T-cell (primary cell): ENCODE results near the gene SSBP3. TPM values are rescaled to one million over a fixed set of nuclear protein-coding genes. Genes with fewer than 3 reads are reported as not detected.
A peak's percentile ranks its signal among the peaks of the same experiment; 100 is the strongest.

ENCODE experiments used
- ATAC-seq, 4 experiments: fragments of 200-7000 bp in 3 of 4; fragments of 150-1000 bp in 1 of 4; cut with Tn5 transposase; replicated peaks in 1 of 4; 1 replicate in 3 of 4; 2 replicates in 1 of 4; pipeline ENCODE4 v1.10.0; 2021; ENCODE audit warnings: moderate library complexity in 3 of 4, mild to moderate bottlenecking in 2 of 4, moderate number of reproducible peaks in 1 of 4
- CTCF ChIA-PET, 2 donors: fragments of 300-600 bp; sonication (Branson Sonifier 250); formaldehyde crosslinking; loops; one replicate each; lab custom pipeline; 2022; ENCODE audit warnings: antibody characterized with exemption in 2 of 2; lab: Charles Lee
- POLR2A ChIA-PET, 2 donors: fragments of 300-600 bp; sonication (Branson Sonifier 250); formaldehyde crosslinking; loops; one replicate each; lab custom pipeline; 2022; ENCODE audit warnings: antibody characterized with exemption in 2 of 2; lab: Charles Lee
- DNase-seq, 35 experiments: peaks; one replicate each; pipeline versions ENCODE4 v3.0.0 to v3.0.0-alpha.2; 2013 to 2023
- H3K27ac ChIP-seq: one replicate; pipeline ENCODE4 v1.5.1; 2013; ENCODE audit warnings: low read length
- H3K27me3 ChIP-seq, 2 experiments: replicated peaks in 1 of 2; 1 replicate in 1 of 2; 2 replicates in 1 of 2; pipeline versions ENCODE4 v1.6.1 to v1.7.0; 2013; ENCODE audit warnings: low read length in 1 of 2, mixed read lengths in 1 of 2; ENCODE audit not compliant: control insufficient read depth in 2 of 2, insufficient read depth in 2 of 2; ENCODE audit errors: extremely low read depth in 1 of 2
- H3K36me3 ChIP-seq, 2 donors: 1 replicate in 1 of 2; 2 replicates in 1 of 2; pipeline versions ENCODE4 v1.6.1 to v1.7.0; 2013; ENCODE audit warnings: low read length in 1 of 2; ENCODE audit not compliant: control insufficient read depth in 2 of 2, insufficient read depth in 1 of 2; ENCODE audit errors: extremely low read depth in 1 of 2
- H3K4me1 ChIP-seq, 2 experiments: 1 replicate in 1 of 2; 2 replicates in 1 of 2; pipeline versions ENCODE4 v1.6.1 to v1.7.0; 2013; ENCODE audit warnings: low read length in 2 of 2, mixed read lengths in 1 of 2; ENCODE audit not compliant: insufficient read depth in 2 of 2, control insufficient read depth in 1 of 2; ENCODE audit errors: extremely low read depth in 1 of 2
- H3K4me3 ChIP-seq, 2 donors: 1 replicate in 1 of 2; 2 replicates in 1 of 2; pipeline versions ENCODE4 v1.5.1 to v1.7.0; 2013; ENCODE audit warnings: mild to moderate bottlenecking in 2 of 2, low read length in 1 of 2, moderate library complexity in 1 of 2; ENCODE audit not compliant: control insufficient read depth in 1 of 2; ENCODE audit errors: extremely low read depth in 1 of 2
- H3K9me3 ChIP-seq: 2 replicates; pipeline ENCODE4 v1.7.0; 2013
- H3K27ac Mint-ChIP-seq, 2 donors: one replicate each; pipeline ENCODE4 v1.8.0; 2020 to 2021; ENCODE audit warnings: mild to moderate bottlenecking in 2 of 2, mixed read lengths in 2 of 2
- H3K27me3 Mint-ChIP-seq, 2 donors: one replicate each; pipeline ENCODE4 v1.8.0; 2021 to 2022; ENCODE audit warnings: mixed read lengths in 2 of 2
- H3K36me3 Mint-ChIP-seq: one replicate; pipeline ENCODE4 v1.8.0; 2021; ENCODE audit warnings: mixed read lengths
- H3K4me1 Mint-ChIP-seq, 3 donors: one replicate each; pipeline ENCODE4 v1.8.0; 2020 to 2022; ENCODE audit warnings: mixed read lengths in 3 of 3, mild to moderate bottlenecking in 1 of 3
- H3K4me3 Mint-ChIP-seq, 3 donors: one replicate each; pipeline ENCODE4 v1.8.0; 2020 to 2022; ENCODE audit warnings: mild to moderate bottlenecking in 3 of 3, mixed read lengths in 3 of 3, moderate library complexity in 3 of 3
- H3K9me3 Mint-ChIP-seq, 3 donors: one replicate each; pipeline ENCODE4 v1.8.0; 2020 to 2022; ENCODE audit warnings: mixed read lengths in 3 of 3
- WGBS: methylation state at CpG from one replicate; pipeline ENCODE4 v1.1.5; 2013; ENCODE audit warnings: missing lambda C conversion rate; ENCODE audit not compliant: insufficient coverage; 5-methylcytosine and 5-hydroxymethylcytosine counted together
- total RNA-seq, 35 experiments: library from RNA in 6 of 35; stranded (reverse) in 6 of 35; fragments of 120-200 nt in 1 of 35; gene quantifications; one replicate each; pipeline versions ENCODE4 v1.2.1 to v1.2.4 and lab custom pipeline; 2013 to 2026

SSBP3 gene
- total RNA-seq, 5 donors from 2014 or later (not counting 1 experiment from before 2014, with no cell fraction given), result 51.5 to 84.5 (median 69.2) TPM

DNA sequence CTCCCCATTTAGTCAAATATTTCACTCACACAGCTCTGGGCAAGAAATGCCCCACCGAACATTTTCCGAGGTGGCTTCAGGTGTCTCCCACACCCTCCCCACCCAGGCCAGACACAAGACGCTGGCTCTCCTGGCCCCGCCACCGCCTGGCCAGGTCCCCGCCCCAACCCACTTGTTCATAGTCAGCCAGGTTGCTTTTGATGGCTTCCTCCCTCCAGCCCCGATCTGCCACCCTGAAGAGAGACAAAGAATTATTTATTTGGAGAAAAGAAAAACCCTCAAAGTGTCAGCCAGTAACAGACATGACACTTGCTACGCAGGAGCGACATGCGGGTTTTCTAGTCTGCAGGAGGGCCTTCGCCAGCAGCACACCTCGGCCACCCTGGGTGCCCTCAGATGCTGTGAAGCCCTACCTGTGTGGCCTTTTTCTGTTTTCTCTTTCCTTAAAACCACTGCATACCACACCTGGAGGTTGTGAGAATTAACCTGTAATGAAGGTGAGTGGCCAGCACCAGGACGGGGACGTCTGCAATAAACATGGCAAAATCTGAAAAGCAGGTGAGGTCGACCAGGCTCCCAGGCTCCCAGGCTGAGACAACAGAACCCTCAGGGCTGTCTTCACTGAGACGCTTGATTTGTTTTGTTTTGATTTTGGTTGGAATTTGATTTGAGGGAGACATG lies 27.2 kb downstream of the SSBP3 start:
- WGBS, result 79% methylated on average over 3 of the region's 16 CpGs
- ATAC-seq (no peak), DNase-seq (no peak)
- Mint-ChIP-seq H3K4me1 (peaks cover 72 to 82% (median 76%) of the 10 kb centered on the region in 3 donors), H3K27me3 (no peaks in the 10 kb centered on the region), H3K27ac (peak overlapping the region in 1 of 2 donors; percentile 77), H3K4me3 (peak overlapping the region in 1 of 3 donors; percentile 39), H3K36me3 (peaks cover 15% of the 10 kb centered on the region), H3K9me3 (no peaks in the 10 kb centered on the region)
- H3K9me3 ChIP-seq, result no peaks in the 10 kb centered on the region
- H3K27ac ChIP-seq, result no peak overlapping the region
- peaks cover 0 to 17% of the 10 kb centered on the region in 2 donors for H3K36me3 ChIP-seq
- POLR2A ChIA-PET, result no interaction called here
- CTCF ChIA-PET, result no interaction called here
- no peak overlapping the region for H3K4me3 ChIP-seq
- no peaks in the 10 kb centered on the region for H3K27me3 ChIP-seq
- peaks cover 17 to 79% of the 10 kb centered on the region in 2 experiments for H3K4me1 ChIP-seq

DNA sequence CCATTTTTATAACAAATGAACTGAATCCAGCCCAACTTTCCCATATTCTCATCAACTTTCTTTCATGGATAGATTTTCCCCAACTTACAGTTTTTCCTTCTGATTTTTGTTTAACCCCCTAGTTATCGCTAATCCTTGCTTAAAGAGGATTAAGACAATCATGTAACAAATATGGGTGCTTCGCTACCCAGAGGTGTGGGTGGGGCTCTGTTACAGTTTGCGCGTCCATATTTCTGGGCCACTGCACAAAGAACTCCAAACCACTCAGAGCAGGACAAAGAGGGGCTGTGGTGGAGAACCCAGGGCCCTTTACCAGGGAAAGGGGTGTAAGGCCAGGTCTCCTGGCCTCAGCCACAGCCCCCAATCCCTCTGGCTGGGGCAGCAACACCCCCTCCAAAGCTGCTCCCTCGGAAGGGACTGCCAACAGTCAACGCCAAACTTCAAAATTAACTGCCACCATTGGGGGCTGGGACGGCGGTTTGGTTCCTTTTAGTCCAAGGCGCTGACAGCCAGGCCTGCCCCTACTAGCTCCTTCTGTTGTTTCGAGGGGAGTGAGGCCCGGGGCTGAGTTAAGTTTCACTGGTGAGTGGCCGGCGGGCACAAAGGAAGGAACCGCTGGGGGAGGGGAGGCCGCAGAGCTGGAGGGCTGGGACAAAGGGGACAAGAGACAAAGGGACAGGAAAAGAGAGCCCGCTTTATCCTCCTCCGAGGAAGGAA lies 27.9 kb downstream of the SSBP3 start:
- H3K4me1 Mint-ChIP-seq, result peaks cover 77 to 84% (median 77%) of the 10 kb centered on the region in 3 donors

DNA sequence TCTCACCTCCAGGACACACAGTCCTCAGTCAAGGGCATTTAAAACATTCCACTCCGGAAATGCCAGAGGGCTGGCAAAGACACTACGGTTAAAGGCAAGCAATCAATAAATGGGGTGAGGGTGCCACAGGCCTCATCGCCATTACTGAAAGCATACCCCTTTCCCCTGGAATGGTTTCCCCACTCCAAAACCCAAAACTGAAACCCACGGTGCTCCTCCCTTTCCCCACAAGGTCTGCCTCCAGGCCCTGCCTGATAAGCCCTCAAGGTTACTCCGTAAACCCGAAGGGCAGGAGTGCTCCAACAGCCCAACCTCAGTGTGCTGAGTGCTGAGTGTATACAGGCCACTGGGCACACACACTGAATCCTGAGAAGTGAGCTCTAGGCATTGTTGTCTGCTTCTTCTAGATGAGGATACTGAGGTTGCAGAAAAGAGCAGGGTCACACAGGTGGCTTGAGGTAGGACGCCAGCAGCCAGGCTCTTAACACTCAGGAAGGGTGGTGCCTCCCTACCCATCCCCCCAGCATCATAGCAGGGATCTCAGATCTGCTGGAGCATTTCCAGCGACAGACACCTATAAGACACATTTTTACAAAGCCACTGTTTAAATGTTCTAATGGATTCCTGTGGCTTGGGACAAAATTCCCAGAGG lies 29.0 kb downstream of the SSBP3 start:
- 75% methylated on average over 4 of the region's 8 CpGs for WGBS
- no peak overlapping the region for H3K4me3 ChIP-seq
- no peaks in the 10 kb centered on the region for H3K9me3 ChIP-seq

More for the DNA sequence above, 27.9 kb downstream of the SSBP3 start:
- peak overlapping the region in 1 of 2 donors; percentile 77 for H3K27ac Mint-ChIP-seq
- ChIA-PET CTCF (interaction anchor here in 1 of 2 donors (0.6 kb wide), 1 partner anchor 298 kb away, joined by 4 read pairs; no protein-coding TSS in a partner anchor), POLR2A (no interaction called here)
- H3K27me3 Mint-ChIP-seq, result no peaks in the 10 kb centered on the region
- no peak overlapping the region for H3K4me3 ChIP-seq
- peak overlapping the region in 1 of 3 donors; percentile 39 for H3K4me3 Mint-ChIP-seq
- H3K4me1 ChIP-seq, result peaks cover 21 to 86% of the 10 kb centered on the region in 2 experiments
- H3K36me3 Mint-ChIP-seq, result peaks cover 13% of the 10 kb centered on the region
- no peaks in the 10 kb centered on the region for H3K9me3 ChIP-seq
- no peaks in the 10 kb centered on the region for H3K9me3 Mint-ChIP-seq
- 79% methylated on average over 5 of the region's 17 CpGs for WGBS
- no peak for ATAC-seq
- H3K27me3 ChIP-seq, result no peaks in the 10 kb centered on the region
- H3K27ac ChIP-seq, result no peak overlapping the region
- DNase-seq, result no peak
- peaks cover 0 to 17% of the 10 kb centered on the region in 2 donors for H3K36me3 ChIP-seq

DNA sequence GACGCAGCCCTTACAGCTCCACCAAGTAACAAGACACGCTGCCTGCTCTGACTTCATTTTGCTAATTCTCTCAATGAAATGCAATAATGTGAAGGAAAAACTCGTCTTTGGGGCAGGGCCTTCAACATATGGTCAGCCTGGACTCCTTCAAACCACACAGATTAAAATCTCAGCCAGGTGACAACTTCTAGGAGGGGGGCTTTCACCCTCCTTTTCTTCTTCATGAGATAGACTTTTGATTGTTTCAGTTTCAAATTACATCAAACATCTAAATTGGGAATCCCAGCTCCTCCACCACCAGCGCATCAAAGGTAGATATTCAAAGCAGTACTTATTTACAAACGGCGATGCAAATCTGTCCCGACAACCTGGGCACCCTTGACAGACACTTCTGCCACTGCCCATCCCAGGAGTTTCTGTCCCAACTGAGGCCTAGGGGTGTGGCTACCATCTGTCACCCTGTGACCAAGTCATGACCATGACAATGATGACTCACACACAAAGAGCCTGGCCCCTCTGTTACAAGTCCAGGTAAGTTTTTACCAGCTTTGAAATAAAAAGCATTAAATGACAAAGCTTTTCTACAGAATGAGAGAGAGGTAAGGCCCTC lies 29.7 kb downstream of the SSBP3 start:
- H3K36me3 Mint-ChIP-seq, result peaks cover 13% of the 10 kb centered on the region
- H3K4me1 Mint-ChIP-seq, result peaks cover 85 to 93% (median 87%) of the 10 kb centered on the region in 3 donors
- H3K9me3 ChIP-seq, result no peaks in the 10 kb centered on the region
- peaks cover 0 to 17% of the 10 kb centered on the region in 2 donors for H3K36me3 ChIP-seq
- ATAC-seq (peak in 1 of 4 experiments; percentile 59), DNase-seq (peak in 1 of 35 experiments; percentile 36)
- H3K27ac Mint-ChIP-seq, result peak overlapping the region; percentile 64 to 75
- peak overlapping the region in 2 of 3 donors; percentile 8 to 57 for H3K4me3 Mint-ChIP-seq
- no peaks in the 10 kb centered on the region for H3K27me3 ChIP-seq
- ChIA-PET POLR2A (no interaction called here), CTCF (no interaction called here)
- WGBS, result 20% methylated on average over 1 of the region's 7 CpGs
- H3K4me1 ChIP-seq, result peaks cover 37 to 98% of the 10 kb centered on the region in 2 experiments
- no peak overlapping the region for H3K27ac ChIP-seq
- H3K27me3 Mint-ChIP-seq, result no peaks in the 10 kb centered on the region
- no peak overlapping the region for H3K4me3 ChIP-seq
- no peaks in the 10 kb centered on the region for H3K9me3 Mint-ChIP-seq

More for the DNA sequence above, 29.0 kb downstream of the SSBP3 start:
- peaks cover 31 to 98% of the 10 kb centered on the region in 2 experiments for H3K4me1 ChIP-seq
- ATAC-seq (peak in 1 of 4 experiments; percentile 14), DNase-seq (no peak)
- H3K4me1 Mint-ChIP-seq, result peaks cover 81 to 88% (median 83%) of the 10 kb centered on the region in 3 donors
- H3K4me3 Mint-ChIP-seq, result peak overlapping the region in 1 of 3 donors; percentile 57
- H3K27me3 ChIP-seq, result no peaks in the 10 kb centered on the region
- peaks cover 0 to 17% of the 10 kb centered on the region in 2 donors for H3K36me3 ChIP-seq
- POLR2A ChIA-PET, result no interaction called here
- H3K27ac ChIP-seq, result no peak overlapping the region
- peaks cover 13% of the 10 kb centered on the region for H3K36me3 Mint-ChIP-seq
- no peaks in the 10 kb centered on the region for H3K9me3 Mint-ChIP-seq
- H3K27me3 Mint-ChIP-seq, result no peaks in the 10 kb centered on the region
- CTCF ChIA-PET, result interaction anchor here in 1 of 2 donors (0.6 kb wide), 1 partner anchor 297 kb away, joined by 4 read pairs; no protein-coding TSS in a partner anchor
- H3K27ac Mint-ChIP-seq, result peak overlapping the region; percentile 64 to 75

DNA sequence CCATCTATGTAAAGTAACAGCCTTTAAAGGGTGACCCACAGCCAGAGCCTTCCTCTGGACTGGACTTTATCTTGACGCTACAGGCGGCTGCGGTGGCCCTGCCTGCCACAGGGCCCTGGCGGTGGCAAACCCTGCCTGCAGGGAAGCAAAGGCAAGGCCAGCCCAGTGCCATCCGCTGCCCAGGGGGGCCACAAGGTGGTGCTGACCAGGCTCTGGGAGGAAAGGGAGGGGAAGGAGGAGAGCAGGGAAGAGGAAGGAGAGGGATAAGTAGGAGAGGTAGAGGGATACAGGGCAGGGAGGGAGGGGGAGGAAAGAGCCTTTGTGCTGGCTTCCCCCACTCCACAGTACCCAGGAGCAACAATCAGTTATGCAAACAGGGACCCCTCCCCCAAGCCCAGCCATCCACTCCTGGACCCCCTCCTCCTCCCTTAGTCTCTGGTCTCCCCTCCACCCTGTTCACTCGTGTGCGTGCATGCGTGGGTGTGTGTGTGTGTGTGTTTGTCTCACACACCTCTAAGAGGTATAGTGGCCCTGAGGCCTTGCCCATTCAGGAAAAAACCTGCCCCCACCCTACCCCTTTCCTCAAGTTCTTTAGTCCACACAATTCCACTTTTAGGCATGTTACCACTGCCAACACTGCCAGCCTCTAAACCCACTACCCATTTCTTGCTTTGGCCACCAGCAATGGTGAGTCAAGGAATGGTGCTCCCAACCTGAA lies 30.3 kb downstream of the SSBP3 start:
- peak overlapping the region in 1 of 3 donors; percentile 57 for H3K4me3 Mint-ChIP-seq
- no peak for ATAC-seq
- peaks cover 0 to 17% of the 10 kb centered on the region in 2 donors for H3K36me3 ChIP-seq
- WGBS, result 100% methylated on average over 4 of the region's 8 CpGs
- no peak overlapping the region for H3K4me3 ChIP-seq
- ChIA-PET POLR2A (no interaction called here), CTCF (no interaction called here)
- no peak for DNase-seq
- H3K9me3 ChIP-seq, result no peaks in the 10 kb centered on the region
- peak overlapping the region; percentile 62 to 64 for H3K27ac Mint-ChIP-seq
- H3K27ac ChIP-seq, result no peak overlapping the region
- H3K9me3 Mint-ChIP-seq, result no peaks in the 10 kb centered on the region
- H3K27me3 ChIP-seq, result no peaks in the 10 kb centered on the region
- H3K4me1 ChIP-seq, result peaks cover 37 to 93% of the 10 kb centered on the region in 2 experiments
- H3K4me1 Mint-ChIP-seq, result peaks cover 88 to 95% (median 88%) of the 10 kb centered on the region in 3 donors
- peaks cover 14% of the 10 kb centered on the region for H3K36me3 Mint-ChIP-seq
- H3K27me3 Mint-ChIP-seq, result no peaks in the 10 kb centered on the region
